ENCODE results near the gene DDR2.
"Not testable (repeated sequence)": the region's sequence is repeated elsewhere in the genome, so short reads cannot be mapped to it uniquely, and the experiment has no call there.

The DDR2 gene

DNA sequence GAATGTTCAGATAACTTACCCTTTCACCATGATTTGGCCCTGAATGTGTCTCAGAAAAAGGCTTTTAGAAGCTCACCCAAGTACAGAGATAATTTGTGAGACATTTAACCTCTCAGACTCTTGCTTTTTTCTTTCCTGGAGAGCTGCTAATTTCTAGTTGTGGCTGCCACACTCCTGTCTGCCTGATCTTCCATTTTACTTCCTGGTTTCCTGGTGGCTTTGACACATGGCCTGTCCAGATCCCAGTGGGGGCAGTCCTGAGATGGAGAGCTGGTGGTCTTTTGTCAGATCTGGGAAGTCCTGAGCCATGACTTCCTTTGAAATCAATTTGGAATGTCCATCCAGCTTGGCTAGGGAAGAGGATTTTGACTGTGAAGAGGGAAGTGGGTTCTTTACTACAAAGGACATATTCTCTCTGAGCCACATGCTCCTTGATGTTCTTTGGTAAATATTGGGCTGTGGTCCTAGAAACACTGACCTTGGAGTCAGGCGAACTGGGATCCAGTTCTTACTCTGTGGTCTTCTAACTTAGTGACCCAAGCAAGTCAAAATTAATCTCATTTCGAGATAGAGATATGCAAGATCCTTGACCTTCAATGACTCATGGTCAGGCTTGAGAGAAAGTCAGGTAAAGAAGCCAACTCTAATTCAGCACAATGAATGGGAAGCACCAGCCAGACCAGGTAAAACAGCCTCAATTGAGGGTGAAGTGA, 80.2 kb downstream of the DDR2 start:
- FAIRE-seq (no peak), DNase-seq (ENCODE audit: extremely low spot score, insufficient read length, low read depth) (no peak)

GRCh38 chr1:162716123-162716522, 83.9 kb downstream of the DDR2 start:
- FAIRE-seq (no peak), DNase-seq (ENCODE audit: extremely low spot score, insufficient read length, low read depth) (no peak)

DNA sequence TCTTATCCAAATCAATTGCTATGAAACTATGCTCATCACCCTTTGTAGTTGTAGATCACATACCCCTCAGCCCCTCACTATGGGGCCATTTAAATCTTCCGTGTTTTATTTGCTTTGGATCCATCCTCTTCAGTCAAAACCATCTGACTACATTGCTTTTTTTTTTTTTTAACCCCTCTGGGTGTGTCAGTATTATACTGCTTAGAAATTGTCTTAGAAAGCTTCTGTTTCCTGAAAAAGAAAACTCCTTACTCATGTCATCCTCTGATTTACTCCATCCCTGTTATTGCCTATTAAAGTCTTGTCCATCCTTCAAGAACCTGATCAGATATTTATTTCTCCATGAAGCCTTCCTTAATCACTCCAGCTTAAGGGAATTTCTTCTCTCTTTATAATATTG, 84.3 kb downstream of the DDR2 start:
- FAIRE-seq (no peak), DNase-seq (ENCODE audit: extremely low spot score, insufficient read length, low read depth) (no peak)

- FAIRE-seq (no peak), DNase-seq (ENCODE audit: extremely low spot score, insufficient read length, low read depth) (no peak)
Observed at GRCh38 chr1:162717548-162718184, 85.4 kb downstream of the DDR2 start.

DNA sequence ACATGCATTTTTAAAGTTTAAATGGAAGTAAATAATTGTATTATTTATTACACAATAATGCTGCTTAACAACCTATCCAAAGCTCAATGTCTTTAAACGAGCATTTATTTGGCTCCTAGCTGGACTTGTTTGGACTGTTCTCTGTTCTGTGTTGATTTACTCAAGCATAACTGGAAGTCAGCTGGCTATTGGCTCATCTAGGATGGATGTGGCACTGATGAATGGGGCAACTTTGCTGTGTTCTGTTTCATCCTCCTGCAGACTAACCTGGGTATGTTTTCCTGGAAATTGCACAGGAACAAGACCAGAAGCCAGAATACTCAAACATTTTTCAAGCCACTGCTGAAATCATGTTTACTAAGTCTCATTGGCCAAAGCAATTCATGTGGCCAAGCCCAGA, 87.4 kb downstream of the DDR2 start:
- FAIRE-seq: no peak

DNA sequence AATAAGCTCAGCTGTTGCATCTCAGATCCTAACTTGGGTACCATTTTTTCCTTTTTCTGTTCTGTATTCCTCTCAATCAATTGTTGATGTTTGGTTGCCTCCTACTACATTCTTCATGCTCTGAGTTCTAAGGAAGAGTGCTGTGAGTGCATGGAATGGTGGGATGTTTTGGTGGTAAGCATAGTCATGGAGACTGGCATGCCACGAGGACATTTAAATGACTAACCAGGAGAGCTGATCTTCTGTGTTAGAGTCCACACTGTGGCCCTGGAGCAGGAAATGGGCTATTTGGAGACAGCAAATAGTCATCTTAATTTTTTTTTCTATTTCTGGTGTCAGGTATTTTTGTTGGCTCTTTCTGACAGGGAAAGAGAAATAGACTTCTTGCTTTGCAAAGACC, 88.7 kb downstream of the DDR2 start:
- FAIRE-seq (no peak), DNase-seq (ENCODE audit: extremely low spot score, insufficient read length, low read depth) (no peak)

More for the DNA sequence above, 87.4 kb downstream of the DDR2 start:
- no peak for DNase-seq (ENCODE audit: extremely low spot score, insufficient read length, low read depth)

DNA sequence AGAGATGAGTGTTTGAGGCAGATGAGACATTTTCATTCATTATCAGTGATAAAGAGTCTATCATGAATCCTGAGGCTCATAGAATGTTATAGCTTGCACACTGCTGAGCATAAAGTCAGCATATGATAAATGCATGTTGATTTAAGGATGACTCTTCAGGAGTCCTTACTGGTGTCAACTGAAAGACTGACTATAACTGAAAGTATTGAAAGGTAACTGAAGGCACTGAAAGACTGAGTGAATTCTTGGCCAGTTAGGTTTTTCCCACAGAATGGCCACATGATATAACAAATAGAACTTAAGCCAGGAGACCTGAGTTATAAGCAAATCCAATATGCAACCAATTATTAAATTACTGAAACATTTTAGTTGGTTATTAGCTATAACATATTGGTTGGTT, 89.2 kb downstream of the DDR2 start:
- no peak for FAIRE-seq

DNA sequence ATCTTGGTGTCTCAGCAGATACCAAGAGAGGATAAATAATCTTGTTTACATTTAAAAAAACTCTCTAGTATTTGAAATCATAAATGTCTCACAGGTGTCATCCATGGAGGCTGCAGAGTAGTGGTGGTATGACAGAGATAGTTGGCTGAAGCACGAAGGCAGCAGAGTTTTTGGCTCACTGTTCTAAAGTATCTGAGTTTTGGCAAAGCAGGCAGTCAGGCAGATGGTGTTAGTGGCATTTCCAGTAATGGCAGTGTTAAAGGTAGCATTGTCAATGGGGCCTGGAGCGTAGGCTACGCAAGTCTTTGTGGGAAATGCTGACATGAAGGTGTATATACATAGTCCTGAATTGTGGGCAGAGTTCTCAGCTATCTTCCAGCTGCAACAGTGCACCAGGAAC, 89.8 kb downstream of the DDR2 start:
- FAIRE-seq (no peak), DNase-seq (ENCODE audit: extremely low spot score, insufficient read length, low read depth) (no peak)

More for the DNA sequence above, 89.2 kb downstream of the DDR2 start:
- no peak for DNase-seq (ENCODE audit: extremely low spot score, insufficient read length, low read depth)

DNA sequence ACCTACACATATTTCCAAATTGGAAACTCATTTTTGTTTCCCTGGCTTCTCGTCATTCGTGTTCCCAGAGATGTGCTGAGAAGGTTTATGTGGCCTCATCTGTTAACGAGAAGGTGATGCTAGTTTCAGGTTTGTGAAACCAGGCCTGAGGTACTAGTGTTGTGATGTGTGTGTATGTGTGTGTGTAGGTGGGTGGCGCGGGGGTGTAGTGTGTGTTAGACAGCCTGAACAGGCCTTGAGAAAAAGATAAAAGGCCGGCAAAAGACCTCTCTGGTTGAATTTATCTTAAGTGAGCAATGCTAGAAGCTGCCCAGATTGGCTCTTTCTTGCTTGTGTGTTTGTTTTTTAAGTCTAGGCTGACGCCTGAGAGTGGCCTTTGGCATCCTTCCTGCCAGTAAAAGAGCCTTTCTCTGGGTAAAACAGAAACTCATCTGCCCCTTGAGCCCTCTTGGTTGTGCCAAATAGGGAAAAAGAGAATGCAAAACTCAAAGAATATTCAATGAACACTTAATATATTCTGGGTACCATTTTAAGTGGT, 92.4 kb downstream of the DDR2 start:
- DNase-seq (ENCODE audit: extremely low spot score, insufficient read length, low read depth) (no peak), FAIRE-seq (no peak)

- FAIRE-seq: no peak
- no peak for DNase-seq (ENCODE audit: extremely low spot score, insufficient read length, low read depth)
Observed at GRCh38 chr1:162725301-162725837, 93.1 kb downstream of the DDR2 start.

DNA sequence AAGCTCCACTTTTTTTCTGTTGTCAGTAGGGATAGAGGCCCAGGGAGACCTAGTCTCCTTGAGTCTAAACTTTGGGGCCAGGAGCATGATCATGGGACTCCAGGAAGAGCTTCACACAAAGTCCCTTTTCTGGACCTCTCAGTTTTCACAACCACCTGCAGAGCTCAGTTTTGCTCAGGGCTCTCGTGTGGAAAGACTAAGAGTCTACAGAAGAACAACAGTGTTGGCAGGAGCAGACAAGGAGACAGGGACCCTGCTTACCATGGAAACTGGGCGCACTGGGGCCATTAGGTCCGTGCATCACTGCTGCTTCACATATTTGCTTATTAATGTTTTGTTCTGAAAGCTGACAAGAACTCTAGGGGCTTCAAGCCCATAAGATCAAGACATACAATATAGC, 94.3 kb downstream of the DDR2 start:
- DNase-seq (ENCODE audit: extremely low spot score, insufficient read length, low read depth) (no peak), FAIRE-seq (no peak)

DNA sequence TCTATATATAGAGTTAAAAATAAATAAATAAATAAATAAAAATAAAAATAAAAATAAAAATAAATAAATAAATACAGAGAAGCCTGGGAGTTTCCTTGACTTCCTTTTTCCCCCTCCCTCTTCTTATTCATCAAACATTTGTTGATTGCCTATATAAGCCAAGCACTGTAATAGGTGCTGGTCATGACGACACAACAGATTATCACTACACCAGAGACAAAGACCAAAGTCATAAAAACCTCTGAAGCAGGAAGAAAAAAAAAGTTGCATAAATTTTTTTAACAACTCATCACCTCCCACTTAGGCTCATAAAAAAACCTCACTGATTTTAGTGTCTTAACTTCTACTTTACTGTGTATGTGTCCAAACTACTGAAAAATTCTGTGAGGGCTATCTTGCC, 95.2 kb downstream of the DDR2 start:
- FAIRE-seq; DNase-seq (ENCODE audit: extremely low spot score, insufficient read length, low read depth): not testable (repeated sequence)

- FAIRE-seq (no peak), DNase-seq (ENCODE audit: extremely low spot score, insufficient read length, low read depth) (no peak)
Observed at GRCh38 chr1:162728573-162728972, 96.3 kb downstream of the DDR2 start.

DNA sequence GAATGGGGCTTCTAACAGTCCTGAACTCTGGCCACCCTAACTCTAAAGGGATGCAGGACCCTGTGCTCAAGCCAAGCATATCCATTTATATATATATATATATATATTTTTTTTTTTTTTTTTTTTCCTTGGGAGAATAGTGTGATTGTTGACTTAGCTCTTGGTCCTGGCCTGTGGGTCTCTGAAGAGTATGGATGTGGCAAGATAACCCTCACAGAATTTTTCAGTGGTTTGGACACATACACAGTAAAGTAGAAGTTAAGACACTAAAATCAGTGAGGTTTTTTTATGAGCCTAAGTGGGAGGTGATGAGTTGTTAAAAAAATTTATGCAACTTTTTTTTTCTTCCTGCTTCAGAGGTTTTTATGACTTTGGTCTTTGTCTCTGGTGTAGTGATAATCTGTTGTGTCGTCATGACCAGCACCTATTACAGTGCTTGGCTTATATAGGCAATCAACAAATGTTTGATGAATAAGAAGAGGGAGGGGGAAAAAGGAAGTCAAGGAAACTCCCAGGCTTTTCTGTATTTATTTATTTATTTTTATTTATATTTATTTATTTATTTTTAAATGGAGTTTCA, 97.0 kb downstream of the DDR2 start:
- FAIRE-seq; DNase-seq (ENCODE audit: extremely low spot score, insufficient read length, low read depth): not testable (repeated sequence)

DNA sequence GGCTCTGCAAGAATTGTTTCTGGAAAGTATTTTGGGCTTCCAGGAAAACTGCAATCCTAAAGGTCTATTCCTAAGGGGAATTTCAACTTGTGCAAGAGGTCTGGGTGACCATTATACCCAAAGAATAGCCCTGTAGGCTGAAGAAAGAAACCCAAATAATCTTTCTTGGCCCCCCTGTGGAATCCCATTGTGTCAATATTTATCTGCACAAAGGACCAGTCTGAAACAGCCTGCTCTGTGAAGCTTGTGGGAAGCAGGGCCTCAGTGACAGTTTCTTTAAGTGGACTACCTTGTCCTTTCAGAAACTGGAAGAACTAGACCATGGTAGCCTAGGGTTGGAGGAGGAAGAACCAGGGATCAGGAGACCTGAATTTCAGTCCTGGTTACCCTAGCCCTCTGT, 99.8 kb downstream of the DDR2 start:
- FAIRE-seq (no peak), DNase-seq (ENCODE audit: extremely low spot score, insufficient read length, low read depth) (no peak)

GRCh38 chr1:162732566-162733335, 100.5 kb downstream of the DDR2 start:
- no peak for DNase-seq (ENCODE audit: extremely low spot score, insufficient read length, low read depth)
- no peak for FAIRE-seq

GRCh38 chr1:162733336-162733590, 101.0 kb downstream of the DDR2 start:
- FAIRE-seq: no peak
- DNase-seq (ENCODE audit: extremely low spot score, insufficient read length, low read depth): no peak

DNA sequence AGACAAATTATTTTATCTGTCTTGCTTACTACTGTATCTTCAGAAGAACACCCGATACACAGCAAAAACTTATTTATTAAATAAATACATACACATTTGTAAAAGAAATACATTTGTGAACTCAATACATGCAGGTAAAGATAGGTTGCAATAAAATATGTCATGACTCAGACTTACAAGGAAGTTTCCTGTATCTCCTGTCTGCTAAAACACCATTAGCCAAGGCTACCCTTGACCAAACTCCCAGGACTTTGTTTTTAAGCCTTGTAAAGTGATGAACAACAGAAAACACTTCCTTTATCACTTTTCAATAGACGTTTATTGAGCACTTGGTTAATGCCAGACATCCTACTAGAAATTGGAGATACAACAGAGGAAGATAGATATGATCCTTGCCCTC, 101.8 kb downstream of the DDR2 start:
- FAIRE-seq (no peak), DNase-seq (ENCODE audit: extremely low spot score, insufficient read length, low read depth) (no peak)

DNA sequence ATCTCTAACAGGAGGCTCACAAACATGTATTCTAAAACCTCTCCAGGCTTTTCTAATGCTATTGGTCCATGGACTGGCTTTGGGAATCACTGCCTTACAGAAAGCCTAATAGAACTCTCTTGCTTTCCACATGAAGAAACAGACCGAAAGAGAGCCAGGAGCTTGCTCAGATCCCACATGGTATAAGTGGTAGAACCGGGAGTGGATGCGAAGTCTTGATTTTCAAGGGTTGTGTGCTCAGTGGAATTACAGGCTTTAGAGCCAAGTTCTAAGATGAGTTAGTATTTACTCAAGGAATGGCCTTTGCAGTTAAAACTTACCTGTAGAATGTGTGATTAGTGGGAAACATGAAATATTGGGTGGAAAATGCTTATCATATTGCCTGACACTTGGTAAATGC, 103.9 kb downstream of the DDR2 start:
- DNase-seq (ENCODE audit: extremely low spot score, insufficient read length, low read depth) (no peak), FAIRE-seq (no peak)

DNA sequence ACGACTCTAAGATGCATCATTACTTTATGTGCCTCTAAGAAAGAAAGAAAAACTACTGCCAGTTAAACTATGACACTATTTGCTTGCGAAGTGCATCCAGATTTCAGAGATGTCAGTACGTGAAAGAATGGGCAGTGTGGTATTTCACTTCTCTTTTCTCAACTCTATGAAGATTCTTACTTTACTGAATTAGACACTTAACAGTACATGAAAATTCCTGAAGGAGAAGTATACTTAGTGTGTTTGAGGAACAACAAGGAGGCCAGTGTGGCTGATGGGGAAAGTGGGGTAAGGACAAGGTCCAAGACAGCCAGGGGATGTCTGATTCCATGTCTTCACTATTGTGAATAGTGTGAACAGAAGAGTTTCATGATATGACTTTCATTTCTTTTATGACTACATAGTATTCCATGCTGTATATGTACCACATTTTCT, 104.4 kb downstream of the DDR2 start:
- DNase-seq (ENCODE audit: extremely low spot score, insufficient read length, low read depth) (no peak), FAIRE-seq (peak; percentile 12)
